GM21737 (cell line): ENCODE measurements around the gene MAP3K15.
"Not testable (repeated sequence)": the region's sequence is repeated elsewhere in the genome, so short reads cannot be mapped to it uniquely, and the experiment has no call there.

ENCODE experiments used
- ATAC-seq: cut with Tn5 transposase; IDR thresholded peaks from one replicate; pipeline ENCODE4 v1.9.1; 2021; ENCODE audit warnings: mild to moderate bottlenecking, moderate library complexity; ENCODE audit not compliant: unreplicated experiment

The MAP3K15 gene

DNA sequence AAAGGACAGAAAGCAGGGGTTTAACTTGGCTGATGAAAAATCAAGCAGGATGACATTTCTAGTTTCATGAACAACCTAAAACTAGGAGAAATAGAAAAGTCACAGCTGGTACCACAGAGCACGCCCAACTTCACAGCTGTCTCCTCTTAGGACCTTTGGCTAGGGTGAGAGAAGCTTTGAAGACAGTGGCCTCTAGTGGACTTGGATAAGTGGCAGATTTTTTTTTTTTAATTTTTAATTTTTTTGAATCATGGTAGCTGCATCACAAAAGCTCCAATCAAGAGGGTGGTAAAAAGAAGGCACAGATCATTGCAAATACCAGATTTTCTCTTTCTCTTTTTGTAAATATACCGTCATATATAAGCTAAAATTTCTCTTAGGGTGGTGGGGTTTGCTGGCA lies 20.2 kb upstream of the MAP3K15 start:
- no peak for ATAC-seq

DNA sequence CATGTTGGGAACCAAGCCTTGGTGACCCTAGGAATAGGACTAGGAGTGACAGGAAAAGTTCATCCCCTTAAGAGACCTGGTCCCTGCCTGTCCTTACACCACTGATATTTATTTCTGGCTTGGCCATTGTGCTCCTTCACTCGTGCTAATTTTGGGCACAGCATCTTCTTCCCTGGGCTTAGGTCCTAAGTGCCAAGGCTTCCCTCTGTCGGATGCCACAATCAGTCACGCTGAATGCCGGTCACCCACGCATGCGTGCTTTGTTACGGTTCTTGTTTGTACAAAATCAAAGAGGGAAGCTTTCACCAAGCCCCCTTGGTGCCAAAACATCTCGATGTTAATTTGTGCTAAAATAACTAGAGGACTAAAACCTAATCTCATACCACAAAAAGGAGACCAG lies 17.4 kb upstream of the MAP3K15 start:
- ATAC-seq = no peak

- no peak for ATAC-seq
Observed at GRCh38 chrX:19517965-19518364, 2.7 kb upstream of the MAP3K15 start.

GRCh38 chrX:19515615-19516105 lies 352 bp upstream of the MAP3K15 start:
- ATAC-seq = no peak

DNA sequence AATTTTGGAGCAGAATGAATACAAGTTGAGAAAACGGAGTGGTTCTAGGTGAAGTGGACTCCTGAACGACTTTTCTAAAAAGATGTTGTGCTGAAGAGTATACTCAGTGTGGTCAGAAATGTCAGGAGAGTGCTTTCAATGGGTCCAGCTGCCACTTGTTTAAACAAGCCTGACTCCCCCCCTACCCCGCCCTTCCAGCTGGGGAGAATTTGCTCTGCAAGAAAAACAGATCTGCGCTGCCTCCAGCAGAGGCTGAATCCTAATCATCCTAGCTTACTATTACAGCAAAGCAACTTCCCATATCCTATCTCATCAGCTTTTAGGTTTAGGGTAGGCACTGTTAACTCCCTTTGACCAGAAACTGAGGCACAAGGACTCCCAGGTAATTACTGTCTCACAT lies 1.9 kb downstream of the MAP3K15 start:
- no peak for ATAC-seq

- ATAC-seq = no peak
Observed at GRCh38 chrX:19512961-19513360, 2.3 kb downstream of the MAP3K15 start.

DNA sequence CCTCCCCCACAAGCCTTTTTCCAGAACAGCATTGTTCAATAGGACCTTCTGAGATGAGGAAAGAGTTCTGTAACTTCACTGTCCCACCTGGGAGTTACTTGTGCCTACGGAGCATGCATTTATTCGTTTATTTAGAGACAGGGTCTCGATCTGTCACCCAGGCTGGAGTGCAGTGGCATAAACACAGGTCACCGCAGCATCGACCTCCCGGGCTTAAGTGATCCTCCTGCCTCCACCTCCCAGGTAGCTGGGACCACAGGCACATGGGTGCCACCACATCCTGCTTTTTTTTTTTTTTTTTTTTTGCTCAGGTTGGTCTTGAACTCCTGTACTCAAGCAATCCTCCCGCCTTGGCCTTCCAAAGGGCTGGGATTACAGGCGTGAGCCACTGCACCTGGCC lies 2.9 kb downstream of the MAP3K15 start:
- ATAC-seq = no peak

DNA sequence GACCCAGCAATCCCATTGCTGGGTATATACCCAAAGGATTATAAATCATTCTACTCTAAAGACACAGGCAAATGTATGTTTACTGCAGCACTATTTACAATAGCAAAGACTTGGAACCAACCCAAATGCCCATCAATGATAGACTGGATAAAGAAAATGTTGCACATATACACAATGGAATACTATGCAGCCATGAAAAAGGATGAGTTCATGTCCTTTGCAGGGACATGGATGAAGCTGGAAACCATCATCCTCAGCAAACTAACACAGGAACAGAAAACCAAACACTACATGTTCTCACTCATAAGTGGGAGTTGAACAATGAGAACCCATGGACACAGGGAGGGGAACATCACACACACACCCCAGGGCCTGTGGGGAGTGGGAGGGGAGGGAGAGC lies 3.5 kb downstream of the MAP3K15 start:
- ATAC-seq = not testable (repeated sequence)

DNA sequence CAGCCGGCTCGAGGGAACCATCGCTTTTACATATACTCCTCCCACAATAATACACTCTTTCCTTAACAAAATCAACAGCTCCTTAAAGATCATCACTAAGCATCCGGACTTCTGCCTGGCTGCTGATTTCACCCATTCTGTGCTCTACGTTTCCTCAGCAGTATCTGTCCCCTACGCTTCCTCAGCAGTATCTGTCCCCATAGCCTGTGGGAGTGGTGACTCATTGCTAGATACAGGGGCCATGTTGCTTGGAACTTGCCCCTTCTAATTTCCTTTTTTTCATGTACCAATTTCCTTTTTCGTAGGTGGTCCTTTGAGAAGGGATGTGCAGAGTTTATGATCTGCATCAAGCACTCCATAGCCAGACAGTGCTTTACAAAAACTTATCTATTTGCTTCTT lies 18.6 kb downstream of the MAP3K15 start:
- no peak for ATAC-seq

- no peak for ATAC-seq
Observed at GRCh38 chrX:19487520-19488200, 27.6 kb downstream of the MAP3K15 start.

GRCh38 chrX:19479458-19479857 lies 35.9 kb downstream of the MAP3K15 start:
- no peak for ATAC-seq

GRCh38 chrX:19468383-19468782 lies 46.9 kb downstream of the MAP3K15 start:
- not testable (repeated sequence) for ATAC-seq

- ATAC-seq = no peak
Observed at GRCh38 chrX:19462879-19463278, 52.4 kb downstream of the MAP3K15 start.

DNA sequence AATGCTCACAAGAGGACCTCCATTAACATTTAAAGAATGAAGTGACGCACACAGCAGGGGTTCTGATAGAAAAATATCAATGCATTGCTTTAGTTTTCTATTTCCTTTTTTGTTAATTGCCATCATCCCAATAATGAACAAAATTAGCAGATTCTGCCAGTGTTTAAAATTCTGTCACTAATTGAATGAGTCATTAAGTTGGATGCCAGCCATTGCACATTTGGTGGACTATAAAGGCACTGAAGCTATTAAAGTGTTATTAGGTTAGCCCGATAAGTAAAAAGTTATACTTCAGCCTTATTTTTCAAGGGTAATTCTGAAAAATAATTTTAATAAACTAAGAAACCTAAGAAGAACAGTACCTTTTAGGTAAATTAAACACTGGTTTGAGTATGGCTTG lies 53.1 kb downstream of the MAP3K15 start:
- ATAC-seq = no peak

- no peak for ATAC-seq
Observed at GRCh38 chrX:19457662-19458061, 57.6 kb downstream of the MAP3K15 start.

GRCh38 chrX:19448077-19448476 lies 67.2 kb downstream of the MAP3K15 start:
- ATAC-seq = no peak

DNA sequence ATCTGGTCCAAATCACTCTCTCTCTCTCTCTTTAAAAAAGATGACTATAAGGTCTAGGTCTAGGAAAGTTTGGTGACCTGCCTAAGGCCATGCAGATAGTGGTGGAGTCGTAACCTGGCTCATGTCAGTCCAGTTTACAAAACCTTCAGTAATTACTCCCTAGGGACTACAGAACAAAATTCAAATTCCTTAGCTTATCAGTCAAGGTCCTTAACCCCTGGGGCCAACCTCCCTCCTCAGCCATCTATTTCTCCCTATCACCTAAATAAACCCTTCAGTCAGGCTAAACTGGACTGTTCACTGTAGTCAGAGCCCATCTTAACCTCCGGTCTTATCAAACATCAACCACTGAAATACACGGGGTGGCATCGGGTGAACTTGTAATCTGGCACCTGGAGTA lies 68.9 kb downstream of the MAP3K15 start:
- ATAC-seq = no peak

- not testable (repeated sequence) for ATAC-seq
Observed at GRCh38 chrX:19445772-19446171, 69.5 kb downstream of the MAP3K15 start.

GRCh38 chrX:19443869-19444526 lies 71.3 kb downstream of the MAP3K15 start:
- ATAC-seq = no peak

GRCh38 chrX:19440713-19441112 lies 74.6 kb downstream of the MAP3K15 start:
- ATAC-seq = no peak

- ATAC-seq = not testable (repeated sequence)
Observed at GRCh38 chrX:19422661-19423060, 92.6 kb downstream of the MAP3K15 start.

- no peak for ATAC-seq
Observed at GRCh38 chrX:19410259-19410658, 105.0 kb downstream of the MAP3K15 start.

DNA sequence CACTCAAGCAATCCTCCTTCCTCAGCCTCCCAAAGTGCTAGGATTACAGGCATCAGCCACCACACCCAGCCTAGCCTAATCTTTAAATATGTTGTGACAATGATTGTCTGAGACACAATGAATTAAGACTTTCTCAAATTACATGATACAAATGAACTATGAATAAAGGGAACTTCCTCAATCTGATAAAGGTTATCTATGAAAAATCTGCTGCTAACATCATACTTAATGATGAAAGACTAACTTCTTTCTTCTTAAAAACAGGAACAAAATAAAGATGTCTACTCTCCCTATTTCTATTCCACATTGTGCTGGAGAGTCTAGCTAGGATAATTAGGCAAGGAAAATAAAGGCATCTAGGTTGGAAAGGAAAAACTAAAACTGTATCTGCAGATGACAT lies 111.6 kb downstream of the MAP3K15 start:
- ATAC-seq = no peak
